ENCODE measurements around the gene APBB1. TPM values are rescaled to one million over a fixed set of nuclear protein-coding genes. Genes with fewer than 3 reads are reported as not detected.

APBB1 gene
- total and polyA plus RNA-seq, 7 donors: 5.5 to 85.0 (median 51.0) TPM

DNA sequence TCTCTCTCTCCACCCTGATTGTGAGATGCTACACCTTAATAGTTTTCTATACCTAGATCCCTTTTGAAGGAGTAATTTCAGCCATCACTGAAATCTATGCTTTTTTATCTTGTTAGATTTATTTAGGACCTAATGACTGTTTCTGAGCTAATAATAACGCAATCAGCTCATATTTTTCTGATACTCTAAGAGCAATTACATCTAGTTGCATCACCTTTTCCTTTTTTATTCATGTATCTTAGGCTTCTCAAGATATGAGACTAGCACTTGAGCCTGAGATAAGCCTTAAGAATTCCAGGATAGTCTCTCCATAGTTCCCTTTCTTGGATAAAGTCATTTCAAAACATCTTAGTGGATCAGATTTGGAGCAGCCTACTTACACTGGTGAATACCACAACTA lies 73.5 kb downstream of the APBB1 start:
- intact Hi-C loops (cut with DNase I): no loop called here
- Histone ChIP-seq H3K27ac (no peak overlapping the region), H3K9me3 (no peaks in the 10 kb centered on the region), H3K4me3 (no peak overlapping the region), H3K36me3 (peaks cover 0 to 6% (median 0%) of the 10 kb centered on the region in 4 donors), H3K27me3 (no peaks in the 10 kb centered on the region), H3K4me1 (no peaks in the 10 kb centered on the region)
- no peak for DNase-seq
- TF ChIP-seq EP300 (IDR thresholded peaks at IDR 0.05) (no peak), POLR2A (IDR thresholded peaks at IDR 0.05) (no peak), POLR2AphosphoS5 (IDR thresholded peaks at IDR 0.05) (no peak), CTCF (IDR thresholded peaks at IDR 0.05) (no peak)
- WGBS, 2 donors: 91 to 96% methylated on average over 1 of the region's 1 CpG

Other genes starting within 250 kb of the APBB1 start
- not detected for gene OR52B2, start 248.8 kb downstream of the APBB1 start, total RNA-seq
- gene OR52B2, start 248.8 kb downstream of the APBB1 start, polyA plus RNA-seq: not detected
- not detected for gene OR52W1, start 219.9 kb downstream of the APBB1 start, total RNA-seq
- not detected for gene OR52W1, start 219.9 kb downstream of the APBB1 start, polyA plus RNA-seq
- gene C11orf42, start 213.5 kb downstream of the APBB1 start, total RNA-seq: not detected
- gene C11orf42, start 213.5 kb downstream of the APBB1 start, polyA plus RNA-seq: not detected
- gene FHIP1B, start 184.5 kb downstream of the APBB1 start, total RNA-seq: 10 to 100 TPM; 21.6 to 66.0 (median 36.6) TPM
- 10 to 100 TPM; 43.5 to 89.0 (median 49.2) TPM for gene FHIP1B, start 184.5 kb downstream of the APBB1 start, polyA plus RNA-seq
- under 1 TPM in 1 of 4 donors, not detected in 3; 0.55 TPM for gene CNGA4, start 180.0 kb downstream of the APBB1 start, total RNA-seq
- gene CNGA4, start 180.0 kb downstream of the APBB1 start, polyA plus RNA-seq: under 1 TPM in 1 of 3 donors, not detected in 2; 0.16 TPM
- gene CCKBR, start 159.3 kb downstream of the APBB1 start, total RNA-seq: under 1 TPM in 2 of 4 donors, not detected in 2; 0.41 to 0.99 TPM
- gene CCKBR, start 159.3 kb downstream of the APBB1 start, polyA plus RNA-seq: not detected
- 100 to 1,000 TPM; 113 to 294 (median 188) TPM for gene CAVIN3, start 98.6 kb downstream of the APBB1 start, total RNA-seq
- gene CAVIN3, start 98.6 kb downstream of the APBB1 start, polyA plus RNA-seq: 10 to 100 TPM in 2 of 3 donors, 1 to 10 TPM in 1; 6.9 to 25.6 (median 24.0) TPM
- 10 to 100 TPM; 17.1 to 36.8 (median 18.5) TPM for gene SMPD1, start 28.6 kb downstream of the APBB1 start, total RNA-seq
- gene SMPD1, start 28.6 kb downstream of the APBB1 start, polyA plus RNA-seq: 10 to 100 TPM in 2 of 3 donors, 1 to 10 TPM in 1; 9.6 to 46.4 (median 22.2) TPM
- 1 to 10 TPM in 1 of 4 donors, under 1 TPM in 1, not detected in 2; 0.54 to 3.0 TPM for gene HPX, start 21.9 kb upstream of the APBB1 start, total RNA-seq
- gene HPX, start 21.9 kb upstream of the APBB1 start, polyA plus RNA-seq: 1 to 10 TPM in 1 of 3 donors, under 1 TPM in 1, not detected in 1; 0.69 to 1.8 TPM
- 10 to 100 TPM; 19.8 to 27.1 (median 24.4) TPM for gene TRIM3, start 54.8 kb upstream of the APBB1 start, total RNA-seq
- gene TRIM3, start 54.8 kb upstream of the APBB1 start, polyA plus RNA-seq: 10 to 100 TPM; 14.6 to 19.8 (median 17.1) TPM
- gene ARFIP2, start 62.2 kb upstream of the APBB1 start, total RNA-seq: 10 to 100 TPM; 33.9 to 37.2 (median 35.3) TPM
- 10 to 100 TPM; 55.8 to 68.0 (median 60.7) TPM for gene ARFIP2, start 62.2 kb upstream of the APBB1 start, polyA plus RNA-seq
- 10 to 100 TPM; 24.9 to 47.4 (median 44.2) TPM for gene TIMM10B, start 62.4 kb upstream of the APBB1 start, total RNA-seq
- gene TIMM10B, start 62.4 kb upstream of the APBB1 start, polyA plus RNA-seq: 10 to 100 TPM; 31.2 to 37.7 (median 36.2) TPM
- 10 to 100 TPM; 12.5 to 29.9 (median 15.7) TPM for gene DNHD1, start 78.2 kb upstream of the APBB1 start, total RNA-seq
- 10 to 100 TPM in 1 of 3 donors, 1 to 10 TPM in 2; 1.4 to 11.1 (median 3.6) TPM for gene DNHD1, start 78.2 kb upstream of the APBB1 start, polyA plus RNA-seq
- 10 to 100 TPM; 20.7 to 23.2 (median 21.7) TPM for gene RRP8, start 184.5 kb upstream of the APBB1 start, total RNA-seq
- gene RRP8, start 184.5 kb upstream of the APBB1 start, polyA plus RNA-seq: 10 to 100 TPM; 10.2 to 15.8 (median 12.3) TPM
- gene ILK, start 184.7 kb upstream of the APBB1 start, total RNA-seq: 100 to 1,000 TPM; 450 to 607 (median 548) TPM
- gene ILK, start 184.7 kb upstream of the APBB1 start, polyA plus RNA-seq: 100 to 1,000 TPM in 2 of 3 donors, 10 to 100 TPM in 1; 93.7 to 117 (median 100) TPM
- gene TAF10, start 193.1 kb upstream of the APBB1 start, total RNA-seq: 10 to 100 TPM; 33.2 to 60.0 (median 49.0) TPM
- gene TAF10, start 193.1 kb upstream of the APBB1 start, polyA plus RNA-seq: 100 to 1,000 TPM in 2 of 3 donors, 10 to 100 TPM in 1; 67.6 to 148 (median 129) TPM
- 10 to 100 TPM; 39.8 to 58.8 (median 45.9) TPM for gene TPP1, start 200.3 kb upstream of the APBB1 start, total RNA-seq
- 10 to 100 TPM; 13.2 to 60.3 (median 55.5) TPM for gene TPP1, start 200.3 kb upstream of the APBB1 start, polyA plus RNA-seq
- 10 to 100 TPM; 21.7 to 57.1 (median 32.2) TPM for gene DCHS1, start 236.7 kb upstream of the APBB1 start, total RNA-seq
- 1 to 10 TPM in 1 of 3 donors, under 1 TPM in 2; under 0.01 to 6.3 (median 0.46) TPM for gene DCHS1, start 236.7 kb upstream of the APBB1 start, polyA plus RNA-seq

Measured in sigmoid colon (tissue), 7 donors.